CMK (cell line): Measurements from ENCODE around the gene SCN9A.
"Not testable (repeated sequence)": the region's sequence is repeated elsewhere in the genome, so short reads cannot be mapped to it uniquely, and the experiment has no call there.

ENCODE experiments used
- DNase-seq: peaks from one replicate; pipeline ENCODE4 v3.0.0-alpha.2; 2010; ENCODE audit warnings: low read depth

Gene SCN9A

DNA sequence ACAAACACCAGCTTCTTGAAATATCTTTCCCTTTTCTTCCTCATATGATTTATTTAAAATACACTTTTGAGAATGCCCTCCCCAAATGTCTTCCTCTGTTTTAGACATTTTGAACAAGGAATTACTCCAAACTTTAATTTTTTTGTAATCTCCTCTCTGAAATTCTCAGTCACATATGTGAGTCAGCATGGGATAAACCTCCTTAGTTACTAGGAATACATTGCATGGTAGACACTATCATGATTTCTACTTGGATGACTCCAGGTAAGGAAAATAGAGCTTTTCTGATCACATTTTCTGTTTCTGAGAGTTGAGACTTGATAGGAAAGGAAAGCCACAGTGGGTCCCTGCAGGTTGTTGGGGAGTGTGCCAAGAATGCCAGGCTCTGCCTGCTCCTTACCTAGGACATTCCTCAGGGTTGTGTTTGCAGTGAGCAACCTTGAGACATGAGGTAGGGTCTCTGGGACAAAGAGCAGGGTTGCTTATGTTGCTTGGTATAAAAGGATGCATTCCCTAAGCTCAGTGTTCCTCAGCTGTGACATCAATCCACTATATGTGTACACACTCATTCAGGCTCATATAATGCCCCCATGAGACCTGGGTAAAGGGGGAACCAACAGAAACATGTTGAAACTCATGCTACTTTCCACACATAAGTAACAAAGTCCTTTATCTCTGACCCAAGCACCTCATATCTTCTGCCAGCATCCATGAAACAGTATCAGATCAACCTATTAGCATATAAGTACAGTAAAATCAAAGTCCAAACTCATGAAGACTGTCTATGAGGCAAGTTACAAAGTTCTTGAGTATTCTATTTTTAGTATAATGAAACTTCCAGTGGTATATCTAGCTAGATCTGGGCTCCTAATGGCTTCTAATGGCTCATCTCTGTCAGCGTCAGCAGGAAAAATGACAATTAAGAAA lies 135.1 kb downstream of the SCN9A start:
- no peak for DNase-seq

DNA sequence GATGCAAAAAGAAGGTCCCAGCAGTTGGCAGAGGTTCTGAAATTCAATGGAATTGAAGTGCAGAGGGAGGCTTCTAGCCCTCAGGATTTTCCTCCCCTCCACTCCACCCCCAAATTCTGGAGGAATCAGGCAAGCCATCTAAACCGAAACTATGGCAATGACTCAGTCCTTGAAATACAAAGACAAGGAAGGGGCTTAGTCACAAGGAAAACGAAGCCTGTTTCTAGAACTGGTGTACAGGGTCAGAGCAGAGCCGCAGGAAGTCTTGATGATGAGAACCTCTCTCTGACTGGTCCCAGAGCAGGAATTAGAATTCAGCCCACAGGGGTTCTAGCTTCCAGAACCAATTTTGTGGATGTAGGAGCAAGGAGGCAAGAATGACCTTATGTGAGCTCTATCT lies 136.2 kb downstream of the SCN9A start:
- no peak for DNase-seq

DNA sequence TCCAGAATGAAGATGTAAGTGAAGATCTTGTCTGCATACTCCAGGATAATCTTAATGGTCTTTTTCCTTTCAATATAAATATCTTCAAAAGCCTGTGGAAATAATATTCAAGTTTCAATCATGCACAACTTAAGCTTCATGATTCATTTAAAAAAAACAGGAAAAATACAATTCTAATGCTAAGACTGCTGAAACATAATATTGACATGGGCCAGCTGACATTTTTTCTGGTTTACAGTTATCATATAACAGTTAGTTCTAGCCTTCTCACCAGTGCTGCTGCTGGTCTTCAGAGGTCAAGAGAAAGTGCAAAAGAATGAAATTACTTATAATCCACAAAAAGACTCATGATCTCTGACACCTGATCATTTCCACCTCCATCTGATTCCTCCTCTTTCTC lies 137.6 kb downstream of the SCN9A start:
- DNase-seq, result no peak

DNA sequence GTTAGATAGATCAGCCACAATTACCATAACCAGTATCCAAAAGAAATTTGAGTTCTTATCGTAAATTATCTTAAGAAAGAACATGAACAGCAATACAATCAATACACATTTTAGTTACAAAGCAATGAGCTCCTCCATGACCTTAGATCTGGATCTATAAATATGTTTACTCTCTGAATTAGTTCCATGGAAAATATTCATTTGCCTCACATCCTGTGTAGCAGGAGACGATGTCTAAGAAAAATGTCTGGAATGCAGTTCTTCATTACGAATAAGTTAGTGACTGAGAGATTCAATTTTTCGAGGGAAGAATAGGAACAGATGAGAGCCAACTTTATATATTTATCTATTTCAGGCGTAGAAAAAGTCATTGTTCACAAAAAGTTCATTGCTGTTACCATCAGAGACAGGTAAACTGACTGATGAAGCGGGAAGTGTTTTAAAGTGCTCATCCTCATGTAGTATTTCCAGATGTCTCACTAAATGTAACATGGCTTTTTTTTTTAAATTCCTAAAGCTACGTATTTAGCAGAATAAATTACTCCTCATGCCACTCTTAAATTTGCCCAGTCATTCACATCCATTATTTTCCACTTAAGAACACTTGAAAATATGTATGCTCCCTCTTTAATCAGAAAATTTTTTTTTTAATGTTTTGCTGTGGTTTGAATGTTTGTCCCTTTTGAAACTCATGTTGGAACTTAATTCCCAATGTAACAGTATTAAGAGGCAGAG lies 141.5 kb downstream of the SCN9A start:
- no peak for DNase-seq

DNA sequence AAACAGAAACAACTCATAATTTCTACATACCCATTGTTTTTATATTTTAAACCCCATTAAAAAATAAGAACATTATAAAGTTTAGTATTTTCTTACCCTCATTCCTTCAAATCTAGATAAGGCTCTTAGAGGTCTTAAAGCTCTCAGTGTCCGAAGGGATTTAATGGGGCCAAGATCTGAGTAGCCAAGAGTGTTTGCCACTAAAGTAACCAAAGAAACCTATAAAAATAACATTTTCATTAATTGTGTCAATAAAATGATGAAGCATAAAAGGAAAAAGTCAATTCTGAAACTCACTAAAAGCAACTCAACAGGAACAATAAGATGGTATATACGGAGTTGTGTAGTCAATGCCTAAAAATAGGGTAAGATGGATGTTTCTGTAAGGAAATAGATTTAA lies 142.5 kb downstream of the SCN9A start:
- DNase-seq, result no peak

DNA sequence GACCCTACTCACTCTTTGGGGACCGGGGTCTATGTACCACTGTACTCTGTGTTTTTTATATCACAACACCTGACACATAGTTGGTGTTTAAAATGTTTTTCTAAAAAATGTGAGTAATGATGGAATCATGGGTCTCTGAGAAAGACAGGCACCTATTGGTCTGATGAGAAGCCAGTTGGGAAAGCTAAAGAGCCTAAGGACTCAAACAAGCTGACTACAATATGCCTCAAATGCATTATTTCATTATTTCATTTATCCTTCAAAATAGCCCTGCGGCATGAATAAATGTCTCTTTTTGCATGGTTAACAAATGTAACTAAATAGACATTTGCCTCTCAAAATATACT lies 145.0 kb downstream of the SCN9A start:
- DNase-seq, result no peak

DNA sequence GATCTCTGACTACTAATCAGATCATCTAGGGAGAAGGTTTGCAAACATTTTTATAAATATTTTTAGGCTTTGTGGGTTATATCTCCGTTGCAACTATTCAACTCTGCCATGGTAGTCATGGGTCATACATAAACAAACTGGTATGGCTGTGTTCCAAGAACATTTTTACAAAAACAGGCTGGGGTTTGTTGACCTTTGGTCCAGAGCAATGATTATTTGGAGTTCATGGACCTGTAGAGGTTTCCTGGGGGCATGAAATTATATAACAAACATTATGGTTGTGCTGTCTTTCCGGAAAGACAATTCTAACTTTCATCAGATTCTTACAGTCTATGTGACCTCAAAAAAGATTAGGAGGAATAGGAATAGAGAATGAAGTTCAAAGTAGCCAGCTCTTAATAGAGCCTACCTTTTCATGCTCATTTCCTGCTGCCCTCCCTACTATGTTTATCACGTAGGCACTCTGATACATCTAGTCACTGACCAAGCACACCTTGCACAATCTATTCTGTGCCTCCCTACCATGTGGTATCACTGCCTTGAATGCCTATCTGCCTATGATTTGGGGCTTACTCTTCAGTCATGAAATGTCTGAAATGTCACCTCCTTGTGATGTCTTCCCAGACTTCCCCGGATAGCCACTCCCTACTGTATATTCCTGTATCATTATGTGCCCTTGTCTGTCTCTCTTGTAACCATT lies 145.6 kb downstream of the SCN9A start:
- no peak for DNase-seq

DNA sequence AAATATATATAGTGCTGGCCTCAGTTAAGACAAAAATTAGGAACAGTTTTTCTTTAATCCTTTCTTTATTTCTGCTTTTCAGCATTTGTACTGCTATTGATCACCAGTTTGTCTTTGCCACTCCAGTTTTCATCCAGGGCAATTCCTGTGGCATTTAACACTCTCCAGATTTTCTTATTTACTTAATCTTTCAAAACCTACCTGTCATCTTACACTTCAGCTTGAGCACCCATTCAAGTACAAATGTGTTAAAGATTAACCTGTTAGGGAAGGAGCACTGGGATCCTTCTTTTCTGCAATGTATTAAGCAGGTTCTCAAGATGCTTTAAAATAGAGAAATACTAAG lies 146.1 kb downstream of the SCN9A start:
- no peak for DNase-seq

DNA sequence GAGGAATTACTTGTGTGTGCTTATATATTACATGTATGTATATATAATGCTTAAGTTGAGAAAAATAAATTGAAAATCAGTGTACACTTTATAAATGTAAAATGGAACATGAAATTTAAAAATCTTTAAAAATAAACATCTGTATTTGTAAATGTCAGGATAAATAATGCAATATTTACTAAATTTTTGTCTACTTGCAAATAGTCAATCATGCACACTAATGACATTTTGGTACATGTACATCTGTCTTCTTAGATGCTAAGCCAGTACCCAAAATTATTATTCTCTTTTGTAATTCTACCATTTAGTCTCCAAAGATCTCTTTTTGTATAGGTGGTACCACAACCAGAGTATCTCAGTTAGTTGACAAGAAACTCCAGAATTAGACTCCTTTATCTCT lies 151.5 kb downstream of the SCN9A start:
- no peak for DNase-seq

DNA sequence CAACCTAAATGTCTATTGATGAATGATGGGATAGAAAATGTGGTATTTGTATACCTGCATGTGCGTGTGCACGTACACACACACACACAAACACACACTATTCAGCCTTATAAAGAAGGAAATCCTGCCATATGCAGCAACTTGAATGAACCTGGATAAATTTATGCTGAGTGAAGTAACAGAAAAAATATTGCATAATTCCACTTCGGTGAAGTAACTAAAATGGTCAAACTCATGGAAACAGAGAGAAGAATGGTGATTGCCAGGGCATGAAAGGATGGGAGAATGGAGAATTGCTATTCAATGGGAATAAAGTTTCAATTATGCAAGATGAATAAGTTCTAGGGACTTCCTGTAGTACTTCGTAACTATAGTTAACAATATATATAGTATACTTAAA lies 152.4 kb downstream of the SCN9A start:
- no peak for DNase-seq

DNA sequence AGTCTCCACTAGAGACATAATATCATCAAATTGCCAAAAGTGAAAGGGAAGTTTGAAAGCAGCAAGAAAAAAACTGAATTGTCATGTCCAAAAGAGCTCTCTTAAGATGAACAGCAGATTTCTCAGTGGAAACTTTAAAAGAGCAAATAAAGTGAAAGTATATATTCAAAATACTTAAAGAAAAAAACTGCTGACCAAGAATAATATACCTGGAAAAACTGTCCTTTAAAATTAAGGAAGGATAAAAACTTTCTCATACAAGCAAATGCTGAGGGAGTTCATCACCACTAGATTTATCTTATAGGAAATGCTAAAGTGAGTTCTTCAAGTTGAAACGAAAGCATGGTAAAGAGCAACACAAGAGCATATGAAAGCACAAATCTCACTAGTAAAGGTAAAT lies 164.7 kb downstream of the SCN9A start:
- no peak for DNase-seq

DNA sequence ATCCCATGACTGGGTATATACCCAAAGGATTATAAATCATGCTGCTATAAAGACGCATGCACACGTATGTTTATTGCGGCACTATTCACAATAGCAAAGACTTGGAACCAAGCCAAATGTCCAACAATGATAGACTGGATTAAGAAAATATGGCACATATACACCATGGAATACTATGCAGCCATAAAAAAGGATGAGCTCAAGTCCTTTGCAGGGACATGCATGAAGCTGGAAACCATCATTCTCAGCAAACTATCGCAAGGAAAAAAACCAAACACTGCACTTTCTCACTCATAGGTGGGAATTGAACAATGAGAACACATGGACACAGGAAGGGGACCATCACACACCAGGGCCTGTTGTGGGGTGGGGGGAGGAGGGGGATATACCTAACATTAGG lies 165.8 kb downstream of the SCN9A start:
- DNase-seq, result not testable (repeated sequence)

DNA sequence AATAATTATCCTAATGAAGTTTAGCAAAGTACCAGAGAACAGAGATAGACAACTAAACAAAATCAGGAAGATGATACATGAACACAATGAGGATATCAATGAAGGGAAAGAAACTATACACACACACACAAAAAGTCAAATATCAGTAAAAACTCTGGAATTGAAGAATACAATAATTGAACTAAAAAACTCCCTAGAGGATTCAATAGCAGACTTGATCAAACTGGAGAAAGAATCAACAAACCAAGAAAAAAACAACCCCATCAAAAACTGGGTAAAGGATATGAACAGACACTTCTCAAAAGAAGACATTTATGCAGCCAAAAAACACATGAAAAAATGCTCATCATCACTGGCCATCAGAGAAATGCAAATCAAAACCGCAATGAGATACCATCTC lies 166.4 kb downstream of the SCN9A start:
- DNase-seq, result not testable (repeated sequence)

DNA sequence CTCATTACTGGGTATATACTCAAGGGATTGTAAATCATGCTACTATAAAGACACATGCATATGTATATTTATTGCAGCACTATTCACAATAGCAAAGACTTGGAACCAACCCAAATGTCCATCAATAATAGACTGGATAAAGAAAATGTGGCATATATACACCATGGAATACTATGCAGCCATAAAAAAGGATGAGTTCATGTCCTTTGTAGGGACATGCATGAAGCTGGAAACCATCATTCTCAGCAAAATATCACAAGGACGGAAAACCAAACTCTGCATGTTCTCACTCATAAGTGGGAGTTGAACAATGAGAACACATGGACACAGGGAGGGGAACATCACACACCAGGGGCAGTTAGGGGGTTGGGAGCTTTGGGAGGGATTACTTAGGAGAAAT lies 169.6 kb downstream of the SCN9A start:
- not testable (repeated sequence) for DNase-seq

DNA sequence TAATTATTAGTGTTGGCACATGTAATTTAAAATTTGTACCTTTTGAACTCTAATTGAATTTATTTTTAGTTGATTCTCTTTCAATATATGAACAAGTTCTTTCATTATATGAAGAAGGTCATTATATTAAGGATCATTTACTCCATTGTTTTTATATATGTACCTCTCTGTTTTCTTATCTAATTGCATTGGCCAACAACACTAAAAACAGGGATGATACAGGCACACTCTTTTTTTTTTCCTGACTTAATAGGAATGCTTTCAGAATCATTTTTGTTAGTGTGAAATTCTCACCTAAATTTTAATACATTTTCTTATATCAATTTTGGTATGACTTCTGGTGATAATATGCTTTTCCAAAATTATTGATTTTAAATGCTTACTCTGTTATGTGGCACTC lies 173.0 kb downstream of the SCN9A start:
- no peak for DNase-seq

DNA sequence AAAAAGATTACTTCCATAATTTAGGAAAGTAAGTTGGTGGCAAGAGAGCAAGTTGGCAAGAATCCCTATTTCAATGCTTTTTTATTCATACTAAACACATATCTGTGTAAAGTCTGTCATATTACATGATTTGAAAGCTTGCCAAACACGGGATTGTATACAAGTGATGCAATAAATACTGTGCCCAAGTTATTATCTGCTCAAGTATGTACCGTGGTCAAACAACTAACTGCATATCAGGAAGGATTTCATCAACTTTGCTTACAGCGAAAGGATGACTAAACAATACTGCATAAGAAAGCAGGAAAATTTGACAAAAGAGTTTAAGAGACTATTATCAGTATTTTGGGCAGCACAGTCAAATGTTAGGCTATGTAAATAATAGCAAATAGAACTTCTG lies 178.3 kb downstream of the SCN9A start:
- DNase-seq, result no peak

DNA sequence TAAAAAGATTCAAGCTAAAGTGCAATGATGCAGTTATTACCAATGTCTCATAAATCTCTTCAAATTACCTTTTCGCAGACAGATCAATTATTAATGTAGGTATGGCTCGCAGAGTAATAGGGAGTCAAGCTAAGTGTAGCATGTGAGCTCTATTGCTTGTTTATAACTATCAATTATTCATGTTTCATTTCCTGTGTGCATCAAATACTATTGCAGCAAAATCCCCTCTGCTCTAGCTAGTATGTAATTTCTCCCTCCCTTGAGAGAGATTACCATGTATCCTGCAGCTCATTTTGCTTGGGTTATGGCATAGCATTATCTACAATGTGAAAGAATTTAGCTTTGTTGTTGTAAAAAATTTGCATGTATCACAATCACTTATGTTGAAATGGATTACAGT lies 182.3 kb downstream of the SCN9A start:
- no peak for DNase-seq

DNA sequence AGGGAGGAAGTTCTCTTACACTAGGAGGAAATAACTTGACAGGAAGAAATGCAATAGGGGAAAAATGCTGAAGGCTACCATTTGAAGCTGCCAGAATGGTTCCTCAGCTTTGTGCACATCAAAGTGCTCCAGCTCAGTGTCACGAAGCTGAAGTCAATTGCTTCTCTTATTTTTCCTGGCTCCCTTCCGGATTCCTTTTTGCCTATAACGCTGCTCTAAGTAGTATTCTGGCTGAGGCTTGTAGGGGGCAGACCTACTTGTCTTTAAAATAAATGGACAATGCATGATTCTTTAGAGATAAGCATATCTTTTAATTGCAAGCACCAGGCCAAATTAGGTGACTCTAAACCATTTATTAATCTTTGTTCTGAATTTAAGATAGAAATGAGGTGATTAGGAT lies 187.7 kb downstream of the SCN9A start:
- no peak for DNase-seq

DNA sequence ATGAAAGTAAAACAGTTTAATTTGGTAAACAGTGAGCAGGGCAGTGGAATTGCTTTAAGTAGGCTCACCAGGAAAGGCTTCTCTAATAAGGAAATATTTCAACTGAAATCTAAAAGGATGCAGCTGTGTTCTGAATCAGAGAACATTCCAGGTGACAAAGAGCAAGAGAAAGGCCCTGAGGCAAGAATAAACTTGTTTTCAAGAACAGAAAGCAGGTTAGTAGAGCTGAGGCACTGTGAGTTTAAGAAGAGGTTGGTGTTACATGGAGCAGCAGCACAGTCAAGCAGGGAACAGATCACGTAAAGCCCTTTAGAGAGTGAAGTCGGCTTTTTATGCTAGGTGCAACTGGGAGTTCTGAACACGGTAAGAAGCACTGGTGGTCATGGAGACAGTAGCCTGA lies 191.0 kb downstream of the SCN9A start:
- no peak for DNase-seq

DNA sequence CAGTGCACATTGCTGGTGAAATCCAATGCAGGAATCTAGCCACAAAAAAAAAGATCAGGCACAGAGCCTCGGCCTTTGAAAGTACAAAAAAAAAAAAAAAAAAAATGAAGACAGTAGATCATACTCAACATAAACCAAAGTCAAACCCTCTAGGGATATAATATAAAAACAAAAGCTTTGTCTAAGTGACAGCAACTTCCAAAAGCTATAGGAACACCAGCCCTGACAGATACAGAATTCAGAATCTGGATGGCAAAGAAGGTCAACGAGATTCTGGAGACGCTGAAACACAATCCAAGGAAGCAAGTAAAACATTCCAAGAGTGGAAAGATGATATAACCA lies 194.0 kb downstream of the SCN9A start:
- no peak for DNase-seq

DNA sequence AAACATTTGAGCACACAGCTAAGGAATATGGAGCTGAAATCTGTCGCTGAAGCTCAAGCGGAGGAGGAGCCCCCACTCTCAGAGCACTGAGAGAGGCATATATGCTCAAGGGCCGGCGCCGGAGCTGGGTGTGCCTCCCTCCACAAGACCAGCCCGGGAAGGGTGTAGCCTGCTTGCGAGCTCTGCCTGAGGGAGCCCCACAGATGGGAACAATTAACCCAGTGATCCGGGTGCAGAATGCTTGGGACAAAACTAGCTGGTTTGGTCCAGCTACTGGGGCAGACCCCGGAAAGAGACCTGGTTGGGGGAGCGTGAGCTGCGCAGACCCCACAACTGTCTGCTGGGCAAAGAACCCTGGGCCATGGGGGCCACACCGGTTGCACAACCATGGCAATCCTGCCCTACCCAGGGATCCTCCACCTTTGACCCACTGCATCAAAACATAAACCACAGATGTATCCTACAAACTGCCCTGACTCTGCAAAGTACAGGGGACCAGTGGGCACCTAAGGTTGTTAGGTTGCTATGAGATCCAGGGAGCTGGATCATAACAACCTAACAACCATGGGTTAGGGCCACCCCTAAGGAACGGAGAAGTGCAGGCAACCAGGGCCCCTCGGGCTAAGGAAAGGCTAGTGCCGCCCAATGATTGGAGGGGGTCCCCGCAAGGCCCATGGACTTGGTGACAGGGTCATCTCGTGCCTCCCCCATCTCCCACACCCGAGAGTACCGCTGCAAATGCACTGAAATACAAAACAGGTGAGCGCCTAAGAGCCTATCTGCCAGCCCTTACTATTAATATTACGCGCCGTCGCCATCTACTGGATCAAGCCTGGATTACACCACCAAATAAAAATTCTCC lies 194.6 kb downstream of the SCN9A start:
- DNase-seq, result no peak

DNA sequence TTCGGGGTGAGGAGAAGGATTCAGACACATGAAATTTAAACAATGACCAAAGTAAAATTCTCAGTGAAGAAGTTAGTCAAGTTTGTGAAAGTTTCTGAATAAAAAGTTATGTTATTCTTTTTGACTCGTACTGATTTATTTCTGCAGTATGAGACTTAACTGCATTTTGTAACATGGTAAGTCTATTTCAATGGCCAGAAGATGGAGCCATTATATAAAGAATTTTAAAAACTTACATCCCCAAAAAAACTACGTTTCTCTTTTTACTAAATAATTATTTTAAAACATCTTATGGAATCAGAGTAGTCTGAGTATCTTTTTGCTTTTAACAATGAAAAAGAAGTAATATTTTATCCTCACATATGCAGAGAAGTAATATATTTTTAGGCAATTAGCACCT lies 196.5 kb downstream of the SCN9A start:
- no peak for DNase-seq
